AG20443 (cell line): ENCODE results near the gene ACIN1.

ENCODE experiments used
- DNase-seq: peaks from one replicate; pipeline ENCODE4 v3.0.0; 2012; ENCODE audit warnings: low spot score, mixed read lengths

ACIN1 gene

DNA sequence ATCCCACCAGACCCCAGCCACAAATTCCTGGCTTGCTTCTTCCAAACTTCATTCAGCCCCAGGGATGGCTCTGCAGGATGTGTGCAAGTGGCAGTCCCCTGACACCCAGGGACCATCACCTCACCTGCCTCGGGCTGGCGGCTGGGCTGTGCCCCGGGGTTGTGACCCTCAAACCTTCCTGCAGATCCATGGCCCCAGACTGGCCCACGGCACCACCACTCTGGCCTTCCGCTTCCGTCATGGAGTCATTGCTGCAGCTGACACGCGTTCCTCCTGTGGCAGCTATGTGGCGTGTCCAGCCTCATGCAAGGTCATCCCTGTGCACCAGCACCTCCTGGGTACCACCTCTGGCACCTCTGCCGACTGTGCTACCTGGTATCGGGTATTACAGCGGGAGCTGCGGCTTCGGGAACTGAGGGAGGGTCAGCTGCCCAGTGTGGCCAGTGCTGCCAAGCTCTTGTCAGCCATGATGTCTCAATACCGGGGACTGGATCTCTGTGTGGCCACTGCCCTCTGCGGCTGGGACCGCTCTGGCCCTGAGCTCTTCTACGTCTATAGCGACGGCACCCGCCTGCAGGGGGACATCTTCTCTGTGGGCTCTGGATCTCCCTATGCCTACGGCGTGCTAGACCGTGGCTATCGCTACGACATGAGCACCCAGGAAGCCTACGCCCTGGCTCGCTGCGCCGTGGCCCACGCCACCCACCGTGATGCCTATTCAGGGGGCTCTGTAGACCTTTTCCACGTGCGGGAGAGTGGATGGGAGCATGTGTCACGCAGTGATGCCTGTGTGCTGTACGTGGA is 52.6 kb downstream of the ACIN1 start, which contains the start of gene PSMB11:
Gene PSMB11, plus strand, starts transcription at position 51 of the 804 bp plus-strand sequence. Its CDS starts 14 bp downstream, at position 65.
- DNase-seq = no peak

DNA sequence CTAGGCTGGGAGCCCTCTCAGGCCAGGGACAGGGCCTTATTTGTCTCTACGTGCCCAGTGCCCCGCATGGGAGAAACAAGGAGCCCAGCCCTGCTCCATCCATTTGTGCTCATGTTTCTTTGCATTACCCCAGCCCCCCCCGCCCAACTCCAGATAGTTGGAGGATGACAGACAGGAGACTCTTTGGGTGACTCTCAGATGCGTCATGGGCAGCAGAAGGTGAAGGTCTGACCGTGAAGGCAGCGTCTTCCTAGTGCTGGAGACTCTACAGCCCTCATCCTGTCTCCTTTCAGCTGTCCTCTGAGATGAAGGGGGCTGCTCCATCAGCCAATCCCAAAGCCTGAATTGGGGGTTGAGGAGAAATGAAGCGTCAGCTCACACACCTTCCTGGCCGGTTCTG is 53.2 kb downstream of the ACIN1 start:
- peak; percentile 15 for DNase-seq

DNA sequence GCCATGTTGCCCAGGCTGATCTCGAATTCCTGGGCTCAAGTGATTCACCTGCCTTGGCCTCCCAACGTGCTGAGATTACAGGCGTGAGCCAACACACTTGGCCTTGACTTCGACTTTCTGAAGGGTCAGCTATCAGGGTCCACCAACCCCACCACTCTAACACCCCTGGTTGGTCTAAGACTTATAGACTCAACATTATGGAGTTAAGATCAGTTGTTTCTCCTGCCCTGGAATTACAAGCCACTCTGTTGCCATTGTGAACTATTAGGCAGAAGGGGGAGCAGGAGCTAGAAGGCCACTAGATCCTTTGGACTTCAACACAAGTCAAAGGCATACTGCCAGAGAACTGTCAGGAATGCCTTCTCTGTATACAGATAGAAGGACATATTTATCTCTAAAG is 54.8 kb downstream of the ACIN1 start:
- DNase-seq = no peak

DNA sequence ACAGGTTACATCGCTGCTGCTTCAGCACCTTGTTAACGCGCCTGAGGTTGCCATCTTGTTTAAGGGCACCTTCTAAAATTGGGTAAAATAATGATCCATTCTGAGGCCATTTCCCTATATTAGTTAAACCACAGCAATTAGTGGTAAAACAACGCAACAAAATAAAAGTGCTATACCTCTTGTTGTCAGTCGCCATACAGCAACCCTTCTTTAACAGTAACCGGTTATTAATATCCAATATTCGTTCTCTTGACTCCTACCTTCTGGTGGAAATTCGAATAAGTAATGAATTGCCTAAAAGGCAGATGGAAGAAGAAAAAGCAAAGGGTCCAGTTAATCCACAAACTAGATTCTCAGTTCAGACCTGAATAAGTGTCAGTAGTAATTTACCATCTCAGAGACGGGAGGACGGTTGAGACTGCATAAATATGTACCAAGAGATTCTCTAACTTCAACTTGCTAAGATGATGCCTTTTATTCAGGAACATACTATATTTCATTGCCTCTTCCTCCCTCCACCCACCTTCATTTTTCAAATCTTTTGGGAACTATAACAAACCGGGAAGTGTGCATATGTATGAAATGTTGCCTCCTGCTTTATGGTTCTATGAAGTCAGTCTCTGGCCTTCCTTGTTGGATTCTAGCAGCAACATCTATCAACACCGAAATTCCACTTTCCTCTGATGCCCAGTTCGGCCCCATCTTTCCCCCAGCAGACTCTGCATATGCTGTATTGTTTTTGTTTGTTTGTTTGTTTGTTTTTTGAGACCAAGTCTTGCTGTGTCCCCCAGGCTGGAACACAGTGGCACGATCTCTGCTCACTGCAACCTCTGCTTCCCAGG is 59.4 kb downstream of the ACIN1 start:
- DNase-seq = no peak

DNA sequence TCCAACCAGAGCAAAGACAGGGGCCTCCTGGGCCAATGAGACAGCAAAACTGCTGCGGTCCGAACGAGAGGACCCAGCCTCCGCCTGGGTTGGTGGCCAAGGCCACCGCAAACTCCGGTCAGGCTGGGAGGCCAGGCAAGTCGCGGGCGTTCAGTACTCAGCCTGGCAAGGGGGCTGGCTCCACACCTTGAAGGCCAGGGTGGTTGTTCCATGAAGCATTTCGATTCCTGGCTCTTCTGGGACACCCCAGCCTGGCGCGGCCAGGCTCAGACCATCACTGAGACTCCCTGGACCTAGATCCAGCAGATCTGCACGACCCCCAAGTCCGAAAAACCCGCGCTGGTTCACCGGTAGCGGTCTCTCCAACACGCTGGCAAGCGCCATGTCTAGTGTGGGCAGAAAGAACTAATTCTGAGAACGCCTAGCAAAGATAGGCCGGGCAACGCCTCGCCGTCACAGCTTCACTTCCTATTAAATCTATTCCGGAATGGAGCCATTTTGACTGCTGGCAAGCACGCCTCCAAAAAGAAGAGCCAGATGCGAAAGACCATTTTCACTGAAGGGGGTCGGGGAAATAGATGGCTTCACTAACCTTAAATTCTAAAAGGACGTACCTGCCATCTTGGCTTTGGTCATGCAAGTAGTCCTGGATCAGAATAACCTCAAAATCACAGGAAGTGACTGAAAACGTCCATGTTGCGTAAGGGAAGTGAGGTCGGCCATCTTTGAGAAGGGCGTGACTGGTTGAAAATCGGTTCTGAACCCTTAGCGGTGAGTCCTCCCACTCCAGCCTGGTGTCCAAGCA is 60.2 kb downstream of the ACIN1 start, which contains the start of gene PSMB5:
Gene PSMB5, minus strand, starts transcription at position 403 of the 805 bp plus-strand sequence. Its CDS starts 19 bp downstream, at position 384.
- DNase-seq = peak; percentile 94

DNA sequence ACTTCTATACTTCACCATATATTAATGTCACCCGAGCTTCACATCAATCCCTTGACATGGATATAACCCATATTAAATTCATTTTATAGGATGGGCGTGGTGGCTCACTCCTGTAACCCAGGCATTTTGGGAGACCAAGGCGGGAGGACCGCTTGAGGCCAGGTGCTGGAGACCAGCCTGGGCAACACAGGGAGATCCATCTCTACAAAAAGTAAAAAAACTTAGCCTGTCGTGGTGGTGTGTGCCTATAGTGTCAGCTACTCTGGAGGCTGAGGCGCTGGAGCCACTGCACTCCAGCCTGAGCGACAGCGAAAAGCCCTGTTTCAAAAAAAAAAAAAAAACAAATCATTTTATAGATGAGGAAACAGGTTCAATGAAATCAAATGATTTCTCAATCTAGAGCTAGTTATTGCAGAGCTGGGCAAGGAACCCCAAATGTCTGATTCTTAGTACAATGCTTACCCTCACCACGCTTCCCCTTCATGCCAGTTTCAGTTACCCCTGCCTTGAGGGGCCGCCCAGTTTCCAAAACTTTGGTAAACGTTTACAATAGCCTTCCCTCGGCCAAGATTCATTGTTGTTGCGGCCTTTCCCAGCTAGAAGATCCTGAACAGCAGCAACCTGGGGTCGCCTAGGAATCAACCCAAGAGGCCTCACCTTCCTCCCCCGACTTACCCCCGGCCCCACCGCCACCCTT is 61.0 kb downstream of the ACIN1 start:
- no peak for DNase-seq

DNA sequence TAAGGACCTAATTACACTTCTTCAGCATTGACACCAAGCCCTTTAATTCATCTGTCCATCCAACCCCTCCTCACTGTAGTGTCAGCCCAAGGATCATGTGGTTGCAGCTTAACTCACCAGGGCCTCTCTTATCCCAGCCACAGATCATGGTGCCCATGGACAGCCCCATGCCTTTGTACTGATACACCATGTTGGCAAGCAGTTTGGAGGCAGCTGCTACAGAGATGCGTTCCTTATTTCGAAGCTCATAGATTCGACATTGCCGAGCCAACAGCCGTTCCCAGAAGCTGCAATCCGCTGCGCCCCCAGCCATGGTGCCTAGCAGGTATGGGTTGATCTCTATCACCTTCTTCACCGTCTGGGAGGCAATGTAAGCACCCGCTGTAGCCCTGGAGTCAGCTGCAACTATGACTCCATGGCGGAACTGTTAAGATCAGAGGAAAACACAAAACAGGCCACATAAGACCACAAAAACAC is 61.6 kb downstream of the ACIN1 start:
- no peak for DNase-seq

DNA sequence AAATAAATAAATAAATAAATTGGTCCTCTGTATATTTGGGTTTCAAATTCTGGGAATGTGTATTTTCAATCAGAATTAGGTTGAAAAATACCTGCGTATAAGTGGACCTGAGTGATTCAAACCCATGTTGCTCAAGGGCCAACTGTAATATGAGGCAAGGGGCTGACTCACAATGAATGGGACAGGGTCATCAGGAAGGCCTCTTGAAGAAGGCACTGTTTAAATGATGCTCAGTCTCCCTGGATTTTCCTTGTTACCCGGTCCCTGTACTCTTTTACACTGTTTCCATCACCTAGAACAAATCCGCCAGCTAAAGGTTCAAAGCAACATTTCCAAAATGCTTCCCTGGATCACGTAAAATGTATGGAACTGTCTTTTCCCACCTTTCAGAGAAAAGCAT is 64.0 kb downstream of the ACIN1 start:
- DNase-seq = no peak

DNA sequence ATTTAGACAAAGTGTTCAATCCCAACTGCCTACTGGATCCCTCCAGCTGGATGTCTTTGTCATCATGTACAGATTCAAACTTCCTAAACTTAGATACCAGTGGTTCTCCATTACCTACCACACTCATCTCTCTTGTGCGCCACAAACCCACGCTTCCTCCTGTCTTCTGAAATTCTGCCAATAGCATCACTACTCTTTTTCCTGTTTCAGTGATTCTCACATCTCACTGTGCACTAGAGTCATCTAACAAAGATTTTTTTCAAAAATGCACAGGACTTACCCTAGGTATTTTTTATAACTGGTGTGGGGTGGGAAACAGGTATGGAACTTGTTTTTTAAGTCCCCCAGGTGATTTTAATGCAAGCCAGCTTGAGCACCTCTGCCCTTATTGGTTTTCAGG is 66.1 kb downstream of the ACIN1 start:
- no peak for DNase-seq

DNA sequence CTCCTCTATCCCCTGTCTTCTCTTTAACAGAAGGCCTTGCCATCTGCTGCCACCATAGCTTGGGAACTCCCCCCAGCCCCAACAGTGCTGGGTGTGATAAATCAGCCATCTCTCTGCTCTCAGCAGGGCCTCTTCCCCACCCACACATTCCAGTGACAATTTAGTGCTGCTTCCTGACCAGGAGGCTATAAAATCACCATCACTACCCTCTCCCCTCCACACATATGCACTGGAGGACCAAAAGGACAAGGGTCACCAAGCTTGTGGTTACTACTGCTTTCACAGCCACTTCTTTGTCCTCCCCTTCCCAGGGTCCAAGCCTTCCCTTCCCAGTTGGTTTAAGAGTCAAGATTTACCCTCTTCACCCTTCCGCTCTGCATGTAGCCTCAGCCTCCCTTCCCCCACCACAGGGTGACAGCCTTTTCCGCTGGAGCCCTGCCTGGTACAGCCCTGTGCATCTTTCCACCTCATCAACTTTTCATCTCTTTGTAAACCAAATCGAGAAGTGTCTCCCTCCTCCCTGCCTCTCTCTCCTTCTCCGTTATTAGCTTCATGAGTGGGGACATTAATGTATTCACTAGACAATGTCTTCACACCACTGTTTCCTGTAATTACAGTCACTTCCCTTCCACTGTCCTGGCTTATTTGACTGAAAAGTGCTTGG is 69.7 kb downstream of the ACIN1 start:
- no peak for DNase-seq

DNA sequence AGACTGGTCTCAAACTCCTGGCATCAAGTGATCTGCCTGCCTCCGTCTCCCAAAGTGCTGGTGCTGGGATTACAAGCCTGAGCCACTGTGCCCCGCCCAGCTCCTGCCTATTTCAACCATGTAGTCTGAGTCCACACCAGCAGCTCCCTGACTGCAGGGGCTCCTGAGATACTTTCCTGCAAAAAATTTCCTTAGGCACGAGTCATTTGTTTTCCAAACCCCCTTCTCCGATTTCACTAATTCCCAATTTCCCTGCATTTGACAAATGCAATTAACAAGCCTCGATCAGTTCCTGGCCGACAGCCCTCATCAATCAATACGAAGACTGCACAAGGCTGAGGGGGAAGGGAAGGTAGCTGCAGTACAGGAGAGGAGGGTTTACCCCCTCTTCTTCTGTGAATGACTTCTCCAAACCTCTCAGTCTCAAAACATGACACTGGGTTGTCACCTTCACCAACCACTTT is 70.3 kb downstream of the ACIN1 start:
- no peak for DNase-seq

DNA sequence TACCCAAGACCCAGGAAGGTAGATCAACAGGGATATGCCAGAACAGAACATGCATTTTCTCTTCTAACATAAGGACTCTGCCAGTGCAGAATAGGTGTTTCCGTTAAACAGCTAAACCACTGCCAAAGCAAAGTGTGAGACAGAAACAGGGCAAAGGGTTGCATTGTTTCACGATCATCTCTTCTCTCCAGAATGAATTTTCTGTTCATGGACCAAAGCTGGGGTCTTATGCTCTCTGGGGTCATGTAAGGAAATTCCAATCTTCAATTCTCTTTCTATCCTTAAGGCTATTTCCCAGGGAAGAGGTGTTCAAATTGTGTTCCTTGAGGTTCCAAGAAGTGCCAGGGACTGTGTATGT is 71.2 kb downstream of the ACIN1 start:
- no peak for DNase-seq

DNA sequence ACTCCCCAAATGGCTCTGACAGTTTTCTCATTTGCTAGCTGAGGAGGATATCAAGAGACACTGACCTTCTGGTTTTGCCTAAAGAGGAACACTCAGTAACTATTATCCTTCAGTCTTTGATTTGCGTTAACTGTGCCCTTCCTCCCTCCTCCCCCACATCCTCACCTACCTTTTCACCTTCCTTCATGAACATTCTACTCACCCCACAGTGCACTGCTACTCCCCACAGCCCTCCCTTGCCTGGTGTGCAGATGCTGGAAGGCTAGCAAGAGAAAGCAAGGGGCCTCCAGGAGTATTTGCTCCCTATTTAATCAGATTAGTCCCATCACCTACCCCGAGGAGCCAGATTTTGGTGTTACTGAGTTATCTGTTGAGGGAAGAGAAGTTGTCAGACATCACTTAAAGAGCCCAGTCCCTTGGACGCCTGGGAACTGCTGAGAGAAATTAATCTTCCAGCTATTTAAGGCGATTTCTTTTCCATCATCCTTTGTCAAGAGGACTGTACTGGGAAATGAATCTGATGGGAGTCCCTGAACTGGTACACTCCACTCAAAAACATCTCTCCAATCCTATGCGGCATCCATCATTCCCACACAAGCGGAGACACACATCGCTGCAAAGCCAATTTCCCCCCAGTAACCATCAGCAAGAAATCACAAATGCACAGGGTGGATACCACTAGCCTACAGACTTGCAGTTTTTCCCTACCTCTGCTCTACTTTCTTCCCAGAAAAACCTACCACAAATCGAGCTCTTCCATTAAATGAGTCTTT is 71.7 kb downstream of the ACIN1 start:
- no peak for DNase-seq

DNA sequence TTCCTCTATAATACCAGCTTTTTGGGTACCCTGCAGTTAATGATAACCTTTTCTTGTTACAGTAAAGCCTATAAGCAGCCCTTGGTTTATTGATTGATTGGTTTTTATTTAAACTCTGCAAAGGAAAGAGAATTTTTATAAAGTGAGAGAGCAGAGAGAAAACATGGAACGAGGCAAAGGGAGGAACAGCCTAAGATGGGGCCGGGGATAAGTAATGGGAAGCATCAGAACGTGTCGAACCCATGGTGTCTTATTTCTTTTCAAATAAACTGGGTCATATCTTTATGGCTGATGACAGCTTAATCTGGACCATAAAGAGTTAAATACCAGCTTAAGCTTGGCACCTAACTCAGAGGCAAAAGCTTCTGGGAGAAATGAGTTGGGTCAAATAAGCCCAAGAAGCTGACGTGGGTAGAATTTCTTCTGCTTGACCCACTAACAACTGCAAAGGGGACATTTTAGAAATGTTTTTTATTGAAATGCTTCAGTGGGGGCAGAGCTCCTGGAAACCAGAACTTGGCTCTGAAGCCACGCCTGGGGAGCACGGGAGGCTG is 73.0 kb downstream of the ACIN1 start:
- DNase-seq = no peak

DNA sequence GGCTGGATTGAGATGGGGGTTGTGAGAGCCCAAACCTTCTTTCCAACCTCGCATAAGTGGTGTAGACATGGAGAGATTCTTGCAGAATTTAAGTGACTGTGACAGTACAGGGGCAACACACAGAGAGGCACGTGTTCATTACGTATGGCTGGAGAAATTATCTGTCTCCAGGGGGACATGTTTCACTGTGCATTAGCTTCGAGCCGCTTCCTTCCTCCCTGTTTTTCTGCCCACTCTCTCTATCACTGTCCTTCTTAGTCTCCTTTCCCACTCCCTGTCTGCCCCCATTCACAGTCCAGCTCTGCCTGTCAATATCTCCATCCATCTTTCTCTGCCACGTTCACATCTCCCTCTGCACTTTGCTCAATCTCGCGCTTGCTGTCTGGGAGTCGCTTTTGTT is 73.5 kb downstream of the ACIN1 start:
- no peak for DNase-seq

DNA sequence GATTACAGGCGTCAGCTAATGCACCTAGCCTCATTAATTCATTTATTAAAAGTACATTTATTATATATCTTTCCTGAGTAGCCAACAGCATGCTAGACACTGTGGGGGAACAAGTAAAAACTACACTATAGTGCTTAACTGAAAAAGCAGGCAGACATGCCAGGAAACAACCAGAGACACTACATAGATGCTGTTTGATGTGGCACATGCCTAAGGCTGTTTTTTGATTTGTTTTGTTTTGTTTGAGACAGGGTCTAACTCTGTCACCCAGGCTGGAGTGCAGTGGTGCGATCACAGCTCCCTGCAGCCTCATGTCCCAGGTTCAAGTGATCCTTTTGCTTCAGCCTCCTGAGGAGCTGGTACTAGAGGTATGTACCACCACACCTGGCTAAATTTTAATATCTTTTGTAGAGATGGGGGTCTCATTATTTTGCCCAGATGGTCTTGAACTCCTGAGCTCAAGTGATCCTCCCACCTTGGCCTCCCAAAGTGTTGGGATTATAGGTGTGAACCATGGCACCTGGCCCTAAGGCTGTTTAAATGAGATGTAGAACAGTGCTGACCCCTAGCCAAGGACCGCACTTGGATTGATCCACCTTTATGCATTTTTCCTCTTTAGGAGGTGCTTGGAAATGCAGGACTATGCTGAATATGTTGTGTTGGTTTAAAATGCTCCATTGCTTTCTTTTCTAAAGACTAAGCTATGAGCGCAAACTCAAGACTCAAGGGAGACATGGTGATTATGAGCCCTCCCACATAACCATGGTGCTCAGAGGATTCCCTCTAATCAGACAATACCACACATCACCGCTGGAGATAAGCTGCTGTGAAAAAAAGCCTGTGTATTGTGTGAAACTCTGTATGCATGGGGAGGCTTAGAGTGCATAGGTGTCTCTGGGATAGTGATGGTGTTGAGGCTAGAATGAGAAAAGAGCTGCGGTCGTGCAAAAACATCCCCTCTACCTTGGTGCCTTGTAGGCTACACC is 74.5 kb downstream of the ACIN1 start:
- DNase-seq = no peak

DNA sequence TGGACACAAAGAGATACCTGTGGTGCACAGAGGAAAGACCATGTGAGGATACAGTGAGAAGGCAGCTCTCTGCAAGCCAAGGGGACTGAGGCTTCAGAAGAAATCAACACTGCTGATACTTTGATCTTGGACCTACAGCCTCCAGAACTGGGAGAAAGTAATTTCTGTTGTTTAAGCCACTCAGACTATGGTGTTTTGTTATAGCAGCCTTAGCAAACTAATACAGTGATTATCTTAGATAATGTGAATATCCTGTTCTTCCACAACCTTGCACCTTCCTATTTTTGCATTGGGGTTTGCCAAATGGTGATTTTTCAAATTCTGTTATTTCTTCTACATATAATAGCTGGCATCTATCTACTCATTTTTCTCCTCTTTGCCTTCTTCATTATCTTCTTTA is 76.8 kb downstream of the ACIN1 start:
- no peak for DNase-seq

DNA sequence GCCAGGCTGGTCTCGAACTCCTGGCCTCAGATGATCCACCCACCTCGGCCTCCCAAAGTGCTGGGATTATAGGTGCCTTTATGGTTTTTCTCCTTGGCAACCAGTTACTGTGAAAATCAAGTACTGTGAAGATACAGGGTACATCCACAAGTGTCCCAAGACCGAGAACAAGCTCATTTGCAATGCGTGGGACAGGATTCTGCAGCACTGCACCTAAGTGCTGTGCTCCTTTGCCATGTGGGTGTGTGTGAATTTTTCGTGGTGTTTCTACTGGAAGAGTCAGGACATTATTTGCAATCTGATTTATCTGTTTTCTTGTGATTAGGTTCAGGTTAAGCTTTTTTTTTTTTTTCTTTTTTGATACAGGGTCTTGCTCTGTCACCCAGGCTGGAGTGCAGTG is 77.8 kb downstream of the ACIN1 start:
- DNase-seq = no peak

DNA sequence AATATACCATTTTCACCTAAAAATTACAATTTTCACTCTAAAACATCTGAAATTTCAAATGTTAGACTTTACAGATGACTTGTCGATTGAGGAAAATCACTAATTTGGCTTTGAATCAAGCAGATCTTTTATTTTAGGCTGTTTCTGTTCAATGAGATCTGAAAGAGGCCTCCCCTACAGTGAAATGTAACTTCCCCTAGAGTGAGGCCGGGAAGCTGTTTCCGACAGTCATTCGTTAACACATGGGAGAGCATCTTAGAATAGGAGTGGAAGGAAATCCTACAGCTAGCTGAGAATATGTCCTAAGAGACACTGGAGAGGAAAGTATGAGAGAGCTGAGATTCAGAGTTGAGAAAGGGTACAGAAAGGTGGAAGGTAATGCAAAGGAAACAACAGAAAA is 79.3 kb downstream of the ACIN1 start:
- DNase-seq = no peak
